Activated T-cell treated with anti-CD3 and anti-CD28 coated beads, Interleukin-2, amount 50 U/mL, for 24 hours (primary cell): Measurements from ENCODE around the gene FANK1.

ENCODE experiments used
- DNase-seq: peaks from one replicate; pipeline ENCODE4 v3.0.0-alpha.2; 2020
- H3K27ac Mint-ChIP-seq: 2 replicates; pipeline ENCODE4 v1.8.0; 2020; ENCODE audit warnings: mild to moderate bottlenecking, mixed read lengths
- H3K27me3 Mint-ChIP-seq: 2 replicates; pipeline ENCODE4 v1.8.0; 2020; ENCODE audit warnings: mixed read lengths
- H3K36me3 Mint-ChIP-seq: 2 replicates; pipeline ENCODE4 v1.8.0; 2020; ENCODE audit warnings: low read depth, mixed read lengths
- H3K4me1 Mint-ChIP-seq: 2 replicates; pipeline ENCODE4 v1.8.0; 2020; ENCODE audit warnings: low read depth, mixed read lengths
- H3K4me3 Mint-ChIP-seq: 2 replicates; pipeline ENCODE4 v1.8.0; 2020; ENCODE audit warnings: mild to moderate bottlenecking, moderate library complexity, mixed read lengths
- H3K9me3 Mint-ChIP-seq: 2 replicates; pipeline ENCODE4 v1.8.0; 2020; ENCODE audit warnings: mixed read lengths

Gene FANK1

DNA sequence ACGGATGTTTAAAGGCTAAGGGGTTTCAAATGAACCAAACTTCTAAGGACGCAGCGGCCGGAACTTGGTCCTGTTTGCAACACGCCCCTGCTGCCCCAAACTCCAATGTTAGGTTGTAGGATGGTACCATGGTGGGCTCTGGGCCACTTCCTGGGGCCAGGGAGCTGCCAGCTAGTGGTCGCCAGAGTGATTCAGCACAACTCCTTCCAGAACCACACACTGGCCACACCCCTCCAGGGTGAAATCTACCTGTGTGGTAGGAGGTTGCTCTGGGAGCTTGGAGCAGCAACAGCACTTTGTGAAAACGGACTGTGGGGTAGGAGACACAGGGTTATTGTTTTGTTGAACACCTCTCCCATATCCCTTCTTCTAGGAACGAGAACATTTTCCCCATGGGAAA lies 161.1 kb downstream of the FANK1 start:
- Mint-ChIP-seq H3K4me3 (no peak overlapping the region), H3K27ac (no peak overlapping the region), H3K36me3 (no peaks in the 10 kb centered on the region), H3K9me3 (no peaks in the 10 kb centered on the region), H3K4me1 (no peaks in the 10 kb centered on the region), H3K27me3 (peaks cover 4% of the 10 kb centered on the region)
- no peak for DNase-seq

GRCh38 chr10:126058104-126058503 lies 161.7 kb downstream of the FANK1 start:
- no peak for DNase-seq
- Mint-ChIP-seq H3K27ac (no peak overlapping the region), H3K27me3 (peaks cover 4% of the 10 kb centered on the region), H3K36me3 (no peaks in the 10 kb centered on the region), H3K4me3 (no peak overlapping the region), H3K9me3 (no peaks in the 10 kb centered on the region), H3K4me1 (no peaks in the 10 kb centered on the region)

DNA sequence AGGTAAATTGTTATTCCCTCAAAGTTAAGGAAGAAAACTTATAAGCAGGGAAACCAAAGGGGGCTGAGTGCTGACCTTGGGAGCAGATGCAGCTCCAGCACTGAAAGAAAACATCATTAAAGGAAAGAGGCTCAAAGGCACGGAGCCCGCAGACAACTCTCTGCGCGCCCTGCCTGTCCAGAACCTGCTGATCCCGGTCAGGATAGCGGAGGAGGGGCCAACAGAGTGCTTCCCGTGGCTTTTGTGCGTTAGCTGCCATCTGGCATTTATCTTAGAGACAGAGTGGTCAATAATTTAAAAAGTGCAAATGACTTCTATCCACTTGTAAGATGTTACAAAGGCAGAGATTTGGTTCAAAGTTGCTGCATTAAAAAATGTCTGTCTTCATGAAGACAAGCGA lies 162.1 kb downstream of the FANK1 start:
- H3K27me3 Mint-ChIP-seq, result peaks cover 4% of the 10 kb centered on the region
- H3K4me3 Mint-ChIP-seq, result no peak overlapping the region
- H3K36me3 Mint-ChIP-seq, result no peaks in the 10 kb centered on the region
- no peak overlapping the region for H3K27ac Mint-ChIP-seq
- no peaks in the 10 kb centered on the region for H3K9me3 Mint-ChIP-seq
- no peak for DNase-seq
- H3K4me1 Mint-ChIP-seq, result no peaks in the 10 kb centered on the region
